Esophagus squamous epithelium (tissue), 5 donors: ENCODE measurements around the gene LTBP2. TPM values are rescaled to one million over a fixed set of nuclear protein-coding genes. Genes with fewer than 3 reads are reported as not detected.

Experiments used
- DNase-seq: peaks from one replicate; lab custom pipeline; 2025; lab: John Stamatoyannopoulos, UW
- H3K27ac ChIP-seq, 4 donors: fragments of 200-600 bp; sonication (generic); one replicate each; pipeline ENCODE4 v1.5.1; 2016 to 2019; ENCODE audit warnings: mild to moderate bottlenecking in 1 of 4
- H3K27me3 ChIP-seq, 4 donors: fragments of 200-600 bp; sonication (generic); 1 replicate in 3 of 4; 2 replicates in 1 of 4; pipeline versions ENCODE4 v1.5.1 to v1.6.0; 2017 to 2021; ENCODE audit warnings: antibody characterized with exemption in 1 of 4
- H3K36me3 ChIP-seq, 3 donors: fragments of 200-600 bp; sonication (generic); one replicate each; pipeline ENCODE4 v1.5.1; 2016 to 2019
- H3K4me1 ChIP-seq, 3 donors: fragments of 200-600 bp; sonication (generic); one replicate each; pipeline ENCODE4 v1.5.1; 2017 to 2019
- H3K4me3 ChIP-seq, 4 donors: fragments of 200-600 bp; sonication (generic); 1 replicate in 3 of 4; 2 replicates in 1 of 4; pipeline ENCODE4 v1.5.1; 2016 to 2019; ENCODE audit warnings: mild to moderate bottlenecking in 2 of 4, moderate library complexity in 1 of 4
- H3K9me3 ChIP-seq, 3 donors: fragments of 200-600 bp; sonication (generic); one replicate each; pipeline ENCODE4 v1.5.1; 2016 to 2019
- POLR2A ChIP-seq, 4 donors: fragments of 450-650 bp; IDR thresholded peaks; one replicate each; pipeline ENCODE4 v1.6.1; 2017; ENCODE audit warnings: antibody characterized with exemption in 4 of 4, mild to moderate bottlenecking in 4 of 4, moderate library complexity in 3 of 4
- WGBS, 2 donors: methylation state at CpG; one replicate each; pipeline ENCODE4 v1.1.5; 2018; 5-methylcytosine and 5-hydroxymethylcytosine counted together
- intact Hi-C: fragments of 100-400 bp; cut with DNase I; formaldehyde crosslinking; loops from one replicate; pipeline ENCODE4 v1.15.0; 2022
- total RNA-seq, 4 donors: library from RNA; depleted of rRNA; stranded (reverse); fragments of >200 nt; gene quantifications; one replicate each; pipeline ENCODE4 v1.1.0, GENCODE V29; 2016
- TF ChIP-seq, protein P1 (sequence below), 6 experiments: fragments of 450-650 bp in 4 of 6; fragments of 200-600 bp in 2 of 6; sonication (generic) in 2 of 6; IDR thresholded peaks; one replicate each; pipeline ENCODE4 v1.5.1; 2016 to 2019; ENCODE audit warnings: antibody characterized with exemption in 6 of 6, mild to moderate bottlenecking in 4 of 6, moderate library complexity in 4 of 6
- donor health status: DM: yes; HTN: yes; CAD: no.

LTBP2 gene
- total RNA-seq, 4 donors from 2014 or later = 10.3 to 41.6 (median 17.0) TPM

DNA sequence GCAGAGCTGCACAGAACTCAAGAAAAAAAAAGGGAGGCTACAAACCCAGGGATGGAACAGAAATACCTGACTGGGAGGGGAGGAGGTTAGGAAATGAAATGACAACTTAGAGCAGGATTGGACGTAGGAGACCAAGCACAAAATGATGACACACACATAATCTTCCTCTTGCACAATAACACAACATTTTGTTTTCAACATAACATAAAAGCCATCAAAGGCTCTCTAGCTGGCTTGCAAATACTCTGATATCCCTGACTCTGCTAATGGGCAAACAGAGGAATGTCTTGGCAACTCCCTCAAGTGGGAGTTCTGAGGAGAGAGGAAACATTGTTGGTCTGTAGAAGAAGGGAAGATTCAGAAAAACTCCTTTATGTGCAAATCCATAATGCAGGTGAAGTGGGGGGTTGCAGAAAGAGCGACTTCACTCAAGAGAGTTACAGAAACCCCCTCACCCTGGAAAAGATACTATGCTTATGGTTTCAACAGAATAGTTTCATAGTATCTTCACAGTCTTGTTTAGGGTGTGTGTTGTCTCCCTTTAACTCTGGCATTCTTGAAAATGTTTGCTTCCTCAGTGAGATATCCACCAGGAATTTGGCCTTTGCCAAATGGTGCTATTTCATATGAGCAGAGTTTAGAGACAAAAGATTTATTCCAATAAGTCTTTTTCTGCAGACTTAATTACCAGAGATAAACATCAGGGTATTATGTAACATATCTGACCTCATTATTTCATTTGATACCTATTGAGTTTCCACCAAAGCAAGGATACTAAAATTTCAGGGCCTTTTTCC is 43.8 kb upstream of the LTBP2 start:
- TF ChIP-seq, protein P1, sequence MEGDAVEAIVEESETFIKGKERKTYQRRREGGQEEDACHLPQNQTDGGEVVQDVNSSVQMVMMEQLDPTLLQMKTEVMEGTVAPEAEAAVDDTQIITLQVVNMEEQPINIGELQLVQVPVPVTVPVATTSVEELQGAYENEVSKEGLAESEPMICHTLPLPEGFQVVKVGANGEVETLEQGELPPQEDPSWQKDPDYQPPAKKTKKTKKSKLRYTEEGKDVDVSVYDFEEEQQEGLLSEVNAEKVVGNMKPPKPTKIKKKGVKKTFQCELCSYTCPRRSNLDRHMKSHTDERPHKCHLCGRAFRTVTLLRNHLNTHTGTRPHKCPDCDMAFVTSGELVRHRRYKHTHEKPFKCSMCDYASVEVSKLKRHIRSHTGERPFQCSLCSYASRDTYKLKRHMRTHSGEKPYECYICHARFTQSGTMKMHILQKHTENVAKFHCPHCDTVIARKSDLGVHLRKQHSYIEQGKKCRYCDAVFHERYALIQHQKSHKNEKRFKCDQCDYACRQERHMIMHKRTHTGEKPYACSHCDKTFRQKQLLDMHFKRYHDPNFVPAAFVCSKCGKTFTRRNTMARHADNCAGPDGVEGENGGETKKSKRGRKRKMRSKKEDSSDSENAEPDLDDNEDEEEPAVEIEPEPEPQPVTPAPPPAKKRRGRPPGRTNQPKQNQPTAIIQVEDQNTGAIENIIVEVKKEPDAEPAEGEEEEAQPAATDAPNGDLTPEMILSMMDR (IDR thresholded peaks at IDR 0.05) = no peak
- no peak for TF ChIP-seq POLR2A (IDR thresholded peaks at IDR 0.05)
- intact Hi-C loops = no loop called here
- peaks cover 0 to 30% (median 5%) of the 10 kb centered on the region in 3 donors for H3K4me1 ChIP-seq
- peaks cover 0 to 27% (median 0%) of the 10 kb centered on the region in 3 donors for H3K36me3 ChIP-seq
- 61 to 66% methylated on average over 2 of the region's 2 CpGs for WGBS, 2 donors
- no peaks in the 10 kb centered on the region for H3K9me3 ChIP-seq
- no peaks in the 10 kb centered on the region for H3K27me3 ChIP-seq
- DNase-seq = no peak
- H3K4me3 ChIP-seq = no peak overlapping the region
- H3K27ac ChIP-seq = peak overlapping the region in 3 of 4 donors; percentile 30 to 68 (median 43)

DNA sequence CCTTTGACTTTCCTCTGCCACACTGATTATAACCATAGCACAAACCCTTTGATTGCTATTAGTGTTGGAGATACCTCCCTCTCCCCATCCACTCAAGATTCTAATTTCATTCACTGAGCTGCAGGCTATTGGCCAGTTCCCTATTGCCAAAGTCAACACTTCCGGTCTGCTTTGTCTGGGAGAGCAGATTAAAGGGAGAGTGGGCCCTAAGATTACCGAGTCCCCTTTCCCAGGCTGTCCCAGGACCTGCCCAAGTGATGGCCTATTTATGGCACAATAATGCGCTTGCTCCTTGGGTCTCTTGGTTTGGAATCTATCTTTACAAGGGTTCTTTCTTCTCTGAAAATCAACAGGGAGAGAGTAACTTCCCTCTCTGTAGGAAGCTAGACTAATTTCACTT is 42.9 kb upstream of the LTBP2 start:
- H3K27ac ChIP-seq = peak overlapping the region in 2 of 4 donors; percentile 43 to 68
- H3K4me3 ChIP-seq = no peak overlapping the region
- intact Hi-C loops = no loop called here
- no peaks in the 10 kb centered on the region for H3K9me3 ChIP-seq
- H3K27me3 ChIP-seq = no peaks in the 10 kb centered on the region
- no peak for DNase-seq
- 83% methylated on average over 3 of the region's 3 CpGs for whole genome bisulfite sequencing, 2 donors
- peaks cover 0 to 34% (median 5%) of the 10 kb centered on the region in 3 donors for H3K4me1 ChIP-seq
- peaks cover 0 to 18% (median 0%) of the 10 kb centered on the region in 3 donors for H3K36me3 ChIP-seq
- TF ChIP-seq POLR2A (IDR thresholded peaks at IDR 0.05) = no peak
- TF ChIP-seq, protein P1 (IDR thresholded peaks at IDR 0.05) = no peak

DNA sequence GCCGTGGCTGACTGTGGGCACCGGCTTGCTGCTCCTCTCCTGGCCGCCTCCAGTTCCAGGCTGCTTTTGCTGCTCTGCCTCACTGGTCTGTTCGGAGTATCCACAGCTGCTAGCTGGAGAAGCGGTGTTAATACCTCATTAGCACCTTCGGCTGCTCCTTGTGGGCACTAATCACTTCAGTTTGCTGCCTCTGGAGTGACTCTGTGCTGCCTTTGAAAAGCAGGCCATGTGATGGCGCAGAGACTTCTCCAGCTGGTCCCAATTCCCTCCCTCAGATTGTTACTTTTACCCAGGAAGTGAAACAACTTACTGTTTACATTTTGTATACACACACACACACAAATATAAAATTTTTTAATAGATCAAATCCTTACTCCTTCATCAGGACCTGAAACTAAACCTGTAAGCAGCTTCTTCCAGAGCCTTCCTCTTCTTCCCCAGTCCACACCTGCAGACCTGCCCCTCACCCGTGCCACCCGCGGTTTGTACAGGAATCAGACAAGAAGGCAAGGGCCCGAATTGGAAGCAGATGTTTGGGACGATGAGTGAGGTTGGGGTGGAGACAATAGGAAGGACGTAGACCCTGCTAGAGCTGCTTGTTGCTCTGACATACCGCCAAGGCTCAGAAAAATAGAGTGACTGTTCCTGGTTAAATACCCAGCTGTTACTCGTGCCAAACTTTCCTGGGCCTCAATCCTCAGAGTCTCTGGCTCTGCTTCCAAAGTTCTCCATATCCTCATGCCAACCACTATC is 41.5 kb upstream of the LTBP2 start:
- Histone ChIP-seq H3K4me1 (peaks cover 2 to 47% (median 19%) of the 10 kb centered on the region in 3 donors), H3K27me3 (no peaks in the 10 kb centered on the region), H3K27ac (peak overlapping the region in 1 of 4 donors; percentile 5), H3K4me3 (no peak overlapping the region), H3K36me3 (peaks cover 0 to 18% (median 0%) of the 10 kb centered on the region in 3 donors), H3K9me3 (no peaks in the 10 kb centered on the region)
- WGBS, 2 donors = 86 to 88% methylated on average over 13 to 15 of the region's 15 CpGs
- no peak for TF ChIP-seq POLR2A (IDR thresholded peaks at IDR 0.05)
- TF ChIP-seq, protein P1 (IDR thresholded peaks at IDR 0.05) = no peak
- intact Hi-C loops = no loop called here
- no peak for DNase-seq

DNA sequence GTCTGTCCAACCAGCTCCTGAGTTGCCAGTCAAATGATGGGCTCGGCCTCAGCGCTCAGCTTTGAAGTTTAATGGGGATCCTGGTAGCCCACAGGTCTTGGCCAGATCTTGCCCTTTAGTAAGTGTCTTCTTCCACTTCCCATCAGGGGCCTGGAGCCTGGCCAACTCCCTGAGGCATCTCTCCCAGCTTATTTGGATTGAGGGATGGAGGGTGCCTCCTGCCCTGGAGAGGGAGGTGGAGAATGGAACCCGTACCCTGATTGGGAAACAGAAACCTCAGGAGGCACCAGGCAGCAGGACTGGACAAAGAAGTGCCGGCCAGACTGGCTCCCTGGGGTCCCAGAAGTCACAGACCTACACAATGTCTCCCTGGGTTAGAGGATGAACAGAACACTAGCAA is 40.5 kb upstream of the LTBP2 start:
- Histone ChIP-seq H3K27ac (no peak overlapping the region), H3K4me1 (peaks cover 12 to 57% (median 29%) of the 10 kb centered on the region in 3 donors), H3K27me3 (no peaks in the 10 kb centered on the region), H3K9me3 (no peaks in the 10 kb centered on the region), H3K4me3 (no peak overlapping the region), H3K36me3 (peaks cover 0 to 18% (median 0%) of the 10 kb centered on the region in 3 donors)
- DNase-seq = no peak
- TF ChIP-seq, protein P1 (IDR thresholded peaks at IDR 0.05) = no peak
- no peak for TF ChIP-seq POLR2A (IDR thresholded peaks at IDR 0.05)
- intact Hi-C loops = no loop called here
- 57% methylated on average over 2 of the region's 4 CpGs; no CpG with 5 or more reads in 1 of the 2 donors for WGBS, 2 donors
